Measurements from ENCODE around the gene PCDHGA1.
"Not testable (repeated sequence)": the region's sequence is repeated elsewhere in the genome, so short reads cannot be mapped to it uniquely, and the experiment has no call there.

Gene PCDHGA1

GRCh38 chr5:141412854-141413539 lies 82.7 kb downstream of the PCDHGA1 start, which contains the start of gene PCDHGA10:
TSS of gene PCDHGA10 (plus strand) at chr5:141412987. CDS start at chr5:141413176, 189 bp downstream.
- DNase-seq, result peak in 3 of 5 donors; percentile 29 to 56 (median 55)

GRCh38 chr5:141413540-141414069 lies 83.3 kb downstream of the PCDHGA1 start:
- DNase-seq, result no peak

- not testable (repeated sequence) for DNase-seq
Observed at GRCh38 chr5:141414548-141415274, 84.4 kb downstream of the PCDHGA1 start.

- not testable (repeated sequence) for DNase-seq
Observed at GRCh38 chr5:141415275-141415618, 84.9 kb downstream of the PCDHGA1 start.

- peak in 2 of 5 donors; percentile 31 to 36 for DNase-seq
Observed at GRCh38 chr5:141417494-141418172, 87.3 kb downstream of the PCDHGA1 start, which contains the start of gene PCDHGB7. TSS of gene PCDHGB7 (plus strand) at chr5:141417677. CDS start at chr5:141417860, 183 bp downstream.

GRCh38 chr5:141419074-141419880 lies 89.0 kb downstream of the PCDHGA1 start:
- no peak for DNase-seq

- DNase-seq, result peak in 2 of 5 donors; percentile 27 to 35
Observed at GRCh38 chr5:141420855-141421488, 90.7 kb downstream of the PCDHGA1 start, which contains the start of gene PCDHGA11. TSS of gene PCDHGA11 (plus strand) at chr5:141421051. CDS start at chr5:141421228, 177 bp downstream.

- DNase-seq, result no peak
Observed at GRCh38 chr5:141421489-141421855, 91.2 kb downstream of the PCDHGA1 start.

GRCh38 chr5:141422742-141423291 lies 92.5 kb downstream of the PCDHGA1 start:
- no peak for DNase-seq

GRCh38 chr5:141427783-141428426 lies 97.6 kb downstream of the PCDHGA1 start:
- no peak for DNase-seq

- peak in 1 of 5 donors; percentile 43 for DNase-seq
Observed at GRCh38 chr5:141430332-141431113, 100.2 kb downstream of the PCDHGA1 start, which contains the start of gene PCDHGA12. TSS of gene PCDHGA12 (plus strand) at chr5:141430507. CDS start at chr5:141430760, 253 bp downstream.

- DNase-seq, result no peak
Observed at GRCh38 chr5:141431286-141431685, 101.0 kb downstream of the PCDHGA1 start.

- not testable (repeated sequence) for DNase-seq
Observed at GRCh38 chr5:141432308-141432707, 102.0 kb downstream of the PCDHGA1 start.

GRCh38 chr5:141432726-141433125 lies 102.4 kb downstream of the PCDHGA1 start:
- DNase-seq, result not testable (repeated sequence)

- DNase-seq, result no peak
Observed at GRCh38 chr5:141434006-141434405, 103.7 kb downstream of the PCDHGA1 start.

- DNase-seq, result no peak
Observed at GRCh38 chr5:141437221-141437620, 106.9 kb downstream of the PCDHGA1 start.

- DNase-seq, result no peak
Observed at GRCh38 chr5:141439411-141440141, 109.3 kb downstream of the PCDHGA1 start.

GRCh38 chr5:141440341-141440740 lies 110.0 kb downstream of the PCDHGA1 start:
- no peak for DNase-seq

GRCh38 chr5:141441571-141442170 lies 111.4 kb downstream of the PCDHGA1 start:
- no peak for DNase-seq

Data from T-helper 1 cell (primary cell).